NT2/D1 (cell line): ENCODE data around the gene AMIGO1.

Experiments used
- DNase-seq: peaks from one replicate; pipeline ENCODE4 v3.0.0-alpha.2; 2011; ENCODE audit warnings: low read depth, low spot score
- H3K27me3 ChIP-seq: 2 replicates; pipeline ENCODE4 v1.6.0; 2011; ENCODE audit warnings: mild to moderate bottlenecking; ENCODE audit not compliant: insufficient read length, insufficient read depth
- H3K36me3 ChIP-seq: 2 replicates; pipeline ENCODE4 v1.6.1; 2011; ENCODE audit warnings: mild to moderate bottlenecking, low read length, mixed read lengths; ENCODE audit not compliant: insufficient read depth, insufficient read length
- H3K4me1 ChIP-seq: 2 replicates; pipeline ENCODE4 v1.5.1; 2011; ENCODE audit not compliant: insufficient read depth, insufficient read length
- H3K4me3 ChIP-seq: 2 replicates; pipeline ENCODE4 v1.5.1; 2011; ENCODE audit warnings: low read depth; ENCODE audit not compliant: insufficient read length
- H3K9ac ChIP-seq: 2 replicates; pipeline ENCODE4 v1.6.0; 2011; ENCODE audit warnings: low read depth; ENCODE audit not compliant: insufficient read length
- H3K9me3 ChIP-seq: 2 replicates; pipeline ENCODE4 v1.5.1; 2011; ENCODE audit warnings: mild to moderate bottlenecking, low read length; ENCODE audit not compliant: insufficient read depth
- SUZ12 ChIP-seq: IDR thresholded peaks from 2 replicates; pipeline ENCODE4 v1.6.1; 2011; ENCODE audit not compliant: insufficient read length, insufficient read depth; ENCODE audit errors: extremely low read depth
- YY1 ChIP-seq: IDR thresholded peaks from 2 replicates; pipeline ENCODE4 v1.6.1; 2011; ENCODE audit not compliant: insufficient read length, insufficient read depth
- ZNF274 ChIP-seq: IDR thresholded peaks from 2 replicates; pipeline ENCODE4 v1.6.1; 2011; ENCODE audit warnings: mild to moderate bottlenecking, low read depth, low read length

The AMIGO1 gene

DNA sequence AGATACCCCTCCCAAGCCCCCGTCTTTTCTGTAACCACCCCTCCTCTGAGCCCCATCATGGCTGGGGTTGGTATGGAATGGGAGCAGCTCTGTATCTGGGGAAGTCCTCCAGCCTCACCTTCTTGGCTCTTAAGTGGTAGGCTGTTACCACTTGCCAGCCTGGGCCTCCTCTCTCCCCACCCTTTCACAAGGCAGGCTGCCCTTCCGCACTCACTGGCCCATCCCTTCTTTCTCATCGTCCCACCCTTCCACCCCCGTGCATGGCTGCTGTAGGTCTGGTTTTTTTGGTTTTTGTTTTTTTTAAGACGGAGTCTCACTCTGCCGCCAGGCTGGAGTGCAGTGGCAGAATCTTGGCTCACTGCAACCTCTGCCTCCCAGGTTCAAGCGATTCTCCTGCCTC is 10.4 kb downstream of the AMIGO1 start:
- Histone ChIP-seq H3K9me3 (peaks cover 9% of the 10 kb centered on the region; the same call in 1 of the 2 replicates), H3K9ac (peak overlapping the region; percentile 12), H3K36me3 (peaks cover 16% of the 10 kb centered on the region), H3K4me3 (no peak overlapping the region), H3K4me1 (peaks cover 18% of the 10 kb centered on the region), H3K27me3 (no peaks in the 10 kb centered on the region)
- no peak for DNase-seq
- TF ChIP-seq ZNF274 (no peak), SUZ12 (no peak), YY1 (no peak)

GRCh38 chr1:109498161-109498801 is 11.2 kb downstream of the AMIGO1 start:
- Histone ChIP-seq H3K27me3 (no peaks in the 10 kb centered on the region), H3K9ac (no peak overlapping the region), H3K4me3 (no peak overlapping the region), H3K36me3 (peaks cover 16% of the 10 kb centered on the region), H3K9me3 (peaks cover 9% of the 10 kb centered on the region; the same call in 1 of the 2 replicates), H3K4me1 (peaks cover 18% of the 10 kb centered on the region)
- DNase-seq = no peak
- TF ChIP-seq ZNF274 (no peak), SUZ12 (no peak), YY1 (no peak)

DNA sequence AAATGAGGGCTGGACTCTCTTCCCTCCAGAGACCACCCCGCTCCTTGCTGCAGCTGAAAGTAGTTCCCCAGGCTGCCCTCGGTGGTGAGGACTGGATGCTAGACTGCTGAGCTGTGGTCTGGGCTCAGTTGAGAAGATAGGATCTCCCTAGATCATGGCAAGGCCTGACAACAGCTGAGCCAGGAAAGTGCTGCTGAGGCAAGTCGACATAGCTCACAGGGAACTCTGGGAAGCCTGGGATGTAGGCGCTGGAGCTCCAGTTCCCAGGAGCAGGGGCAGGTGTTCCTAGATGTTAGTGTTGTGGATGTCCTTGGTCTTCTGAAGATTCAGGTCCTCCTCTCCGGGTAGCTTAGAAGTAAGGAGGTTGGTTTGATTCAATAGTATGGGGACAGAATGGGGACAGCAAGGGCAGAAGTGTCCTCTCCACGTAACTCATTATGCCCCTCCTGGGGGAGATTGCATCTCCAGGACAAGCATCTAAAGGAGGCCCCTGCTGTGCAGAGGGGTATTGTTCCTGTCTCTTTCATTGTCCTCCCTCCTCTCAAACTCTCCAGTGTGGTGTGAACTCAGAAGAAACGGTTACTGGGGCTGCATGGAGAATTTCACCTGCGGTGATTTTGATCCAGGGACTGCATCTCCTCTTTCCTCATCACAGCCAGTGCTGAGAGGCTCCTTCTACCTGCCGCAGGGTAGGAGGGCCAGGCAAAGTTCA is 11.9 kb downstream of the AMIGO1 start:
- Histone ChIP-seq H3K4me1 (peaks cover 18% of the 10 kb centered on the region), H3K4me3 (no peak overlapping the region), H3K9me3 (peaks cover 9% of the 10 kb centered on the region; the same call in 1 of the 2 replicates), H3K9ac (no peak overlapping the region), H3K36me3 (peaks cover 16% of the 10 kb centered on the region), H3K27me3 (no peaks in the 10 kb centered on the region)
- TF ChIP-seq SUZ12 (no peak), ZNF274 (no peak), YY1 (no peak)
- DNase-seq = no peak

- TF ChIP-seq SUZ12 = no peak
- no peak for TF ChIP-seq ZNF274
- TF ChIP-seq YY1 = no peak
- DNase-seq = no peak
- H3K27me3 ChIP-seq = no peaks in the 10 kb centered on the region
- no peak overlapping the region for H3K9ac ChIP-seq
- H3K4me1 ChIP-seq = peaks cover 18% of the 10 kb centered on the region
- no peak overlapping the region for H3K4me3 ChIP-seq
- peaks cover 33% of the 10 kb centered on the region for H3K36me3 ChIP-seq
- peaks cover 9% of the 10 kb centered on the region; the same call in 1 of the 2 replicates for H3K9me3 ChIP-seq
Measured at GRCh38 chr1:109495738-109496137, 13.8 kb downstream of the AMIGO1 start.

DNA sequence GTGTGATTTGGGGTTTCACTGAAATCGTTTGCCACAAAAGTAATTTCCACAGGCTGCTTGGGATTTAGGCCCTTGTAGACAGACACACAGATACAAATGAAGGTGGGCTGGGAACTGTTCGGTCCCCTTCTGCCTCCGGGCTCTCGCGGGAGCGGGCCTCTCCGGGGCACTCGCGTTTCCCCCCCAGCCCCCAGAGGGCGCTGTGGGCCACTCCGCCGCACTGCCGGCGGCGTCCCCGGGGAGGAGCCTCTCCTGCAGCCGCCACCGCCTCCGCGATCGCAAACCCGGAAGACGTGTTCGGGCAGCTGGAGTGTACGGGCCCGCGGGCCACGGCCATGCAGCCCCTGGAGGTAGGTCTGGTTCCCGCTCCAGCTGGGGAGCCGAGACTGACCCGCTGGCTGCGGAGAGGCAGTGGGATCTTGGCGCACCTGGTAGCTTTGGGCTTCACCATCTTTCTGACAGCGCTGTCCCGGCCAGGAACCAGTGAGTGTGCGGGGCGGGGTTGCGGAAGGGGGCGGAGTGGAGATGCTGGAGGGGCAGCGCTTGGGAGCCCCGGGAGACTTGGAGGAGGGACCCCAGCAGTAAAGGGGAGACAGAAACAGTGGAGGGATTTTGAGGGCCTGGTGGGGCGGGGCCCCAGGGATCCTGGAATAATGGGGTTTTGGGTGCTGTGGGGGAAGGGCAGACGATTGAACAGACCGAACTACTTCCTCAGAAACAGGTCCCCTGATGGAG is 15.6 kb downstream of the AMIGO1 start, which contains the start of gene CYB561D1:
Gene CYB561D1, plus strand, starts transcription at position 290 of the 735 bp plus-strand sequence. Its CDS starts 46 bp downstream, at position 336.
- peaks cover 50% of the 10 kb centered on the region for H3K36me3 ChIP-seq
- H3K27me3 ChIP-seq = no peaks in the 10 kb centered on the region
- no peaks in the 10 kb centered on the region for H3K9me3 ChIP-seq
- peak within 1 kb of the TSS; percentile 83 for H3K9ac ChIP-seq
- peaks cover 8% of the 10 kb centered on the region for H3K4me1 ChIP-seq
- peak within 1 kb of the TSS; percentile 88 for H3K4me3 ChIP-seq
- TF ChIP-seq ZNF274 = no peak
- no peak for TF ChIP-seq SUZ12
- TF ChIP-seq YY1 = no peak
- DNase-seq = peak; percentile 66

DNA sequence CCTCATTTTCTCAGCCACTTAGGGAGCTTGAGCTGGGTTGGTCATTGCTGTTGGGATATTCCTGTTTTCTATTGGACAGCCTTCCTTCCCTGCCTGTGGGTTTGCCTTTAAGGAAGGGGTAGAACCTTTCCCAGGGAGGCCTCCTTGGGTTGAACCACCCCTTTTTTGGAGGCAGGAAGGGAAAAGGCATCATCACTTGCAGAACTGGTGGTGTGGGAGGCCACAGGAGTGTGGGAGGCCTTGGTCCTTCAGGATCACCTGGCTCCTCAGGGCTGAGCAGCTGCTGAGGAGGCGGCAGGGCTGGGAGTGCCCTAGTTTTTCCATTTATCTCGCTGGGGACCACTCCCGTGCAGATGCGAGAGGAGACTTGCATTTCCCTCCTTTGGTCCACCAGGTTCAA is 16.3 kb downstream of the AMIGO1 start:
- Histone ChIP-seq H3K4me3 (no peak overlapping the region), H3K9ac (peak overlapping the region; percentile 37), H3K36me3 (peaks cover 57% of the 10 kb centered on the region), H3K9me3 (no peaks in the 10 kb centered on the region), H3K4me1 (peaks cover 5% of the 10 kb centered on the region), H3K27me3 (no peaks in the 10 kb centered on the region)
- TF ChIP-seq ZNF274 (no peak), SUZ12 (no peak), YY1 (no peak)
- no peak for DNase-seq

DNA sequence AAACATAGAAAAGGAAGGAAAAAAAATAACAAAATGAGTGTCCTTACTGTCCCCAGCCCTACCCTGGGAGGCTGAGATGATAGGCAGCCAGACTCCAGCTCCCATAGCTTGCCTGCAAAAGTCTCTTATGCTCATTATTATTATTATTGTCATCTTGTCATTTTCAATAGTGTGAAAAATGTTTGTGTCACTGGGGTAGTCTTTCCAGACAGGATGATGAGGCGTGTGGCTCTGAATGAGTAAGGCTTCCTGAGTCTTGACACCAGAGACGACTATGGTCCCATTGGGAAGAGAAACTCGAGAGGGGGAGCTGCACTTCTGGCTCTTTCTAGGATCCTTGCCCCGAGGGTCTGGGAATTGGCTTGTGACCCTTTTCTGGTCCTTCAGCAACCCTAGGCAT is 16.7 kb downstream of the AMIGO1 start:
- peaks cover 2% of the 10 kb centered on the region for H3K4me1 ChIP-seq
- TF ChIP-seq SUZ12 (no peak), YY1 (no peak), ZNF274 (no peak)
- no peak overlapping the region for H3K4me3 ChIP-seq
- no peaks in the 10 kb centered on the region for H3K27me3 ChIP-seq
- H3K9me3 ChIP-seq = no peaks in the 10 kb centered on the region
- DNase-seq = no peak
- peaks cover 62% of the 10 kb centered on the region for H3K36me3 ChIP-seq
- H3K9ac ChIP-seq = no peak overlapping the region
